ENCODE data around the gene SGK1. TPM values are rescaled to one million over a fixed set of nuclear protein-coding genes. Genes with fewer than 3 reads are reported as not detected.
A peak's percentile ranks its signal among the peaks of the same experiment; 100 is the strongest.

Gene SGK1
- 54.6 TPM for total RNA-seq

DNA sequence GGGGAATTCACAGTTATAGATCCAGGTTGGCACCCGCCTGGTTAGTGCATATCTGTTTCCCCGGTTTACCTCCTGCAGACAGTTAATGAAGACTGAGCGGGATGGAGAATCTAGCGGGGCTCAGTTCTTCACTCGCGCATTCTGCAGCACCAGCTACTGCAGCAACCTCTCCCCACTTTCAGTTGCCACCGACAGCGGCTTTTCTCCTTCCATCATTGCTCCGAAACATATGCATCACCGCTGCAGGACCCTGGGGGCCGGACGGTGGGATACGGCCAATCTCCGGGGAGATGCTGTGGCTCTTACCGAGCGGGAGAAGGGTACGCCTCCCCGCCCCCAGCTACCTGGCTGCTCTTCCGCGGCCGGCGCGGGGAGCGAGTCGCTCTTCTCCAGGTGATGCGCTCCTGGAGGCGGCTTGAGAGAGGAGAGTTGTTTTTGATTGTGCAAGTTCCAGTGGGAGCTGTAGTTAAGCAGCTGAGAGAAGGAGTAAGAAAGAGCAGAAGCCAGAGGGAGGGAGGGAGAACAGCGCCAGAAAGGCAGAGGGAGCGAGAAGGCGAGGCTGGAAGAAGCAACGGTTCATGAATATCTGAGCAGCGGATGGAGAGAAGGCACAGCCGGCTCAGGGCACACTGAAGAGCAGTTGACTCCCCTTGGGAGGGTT, at the start of gene SGK1:
Gene SGK1, minus strand, starts transcription at position 642 of the 661 bp plus-strand sequence. CDS start 652 bp downstream, outside the sequence.
- DNase-seq (ENCODE audit: low spot score in 2 of 2) (no peak), FAIRE-seq (no peak)

DNA sequence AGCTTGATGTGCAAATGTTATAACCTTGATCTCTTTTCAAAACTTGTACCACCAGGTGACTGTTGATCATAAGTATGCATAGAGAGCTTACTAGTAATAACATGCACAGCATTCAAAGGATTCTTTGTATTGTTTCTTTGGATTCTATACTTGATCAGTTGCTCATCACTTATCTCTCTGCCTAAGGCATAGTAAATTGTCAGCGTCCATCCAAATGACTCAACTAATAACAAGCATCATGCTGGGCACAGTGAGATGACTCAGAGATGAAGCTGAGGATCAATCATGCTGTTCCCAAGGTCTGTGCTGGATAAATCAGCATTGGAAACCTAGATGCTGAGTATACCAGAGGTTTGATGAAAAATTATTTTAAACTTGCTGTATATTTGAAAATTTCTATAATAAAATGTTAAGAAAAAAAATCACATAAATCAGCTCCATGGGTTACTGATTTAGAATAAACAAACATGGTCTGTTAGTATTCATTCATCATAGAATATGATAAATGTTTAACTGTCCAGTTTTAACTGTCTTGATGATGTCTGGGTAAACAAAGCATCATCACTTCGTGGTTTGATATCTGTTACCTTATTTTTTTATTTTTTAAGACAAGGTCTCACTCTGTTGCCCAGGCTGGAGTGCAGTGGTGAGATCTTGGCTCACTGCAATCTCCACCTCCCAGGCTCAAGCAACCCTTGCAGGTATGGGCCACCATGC, 45.6 kb upstream of the SGK1 start:
- FAIRE-seq (no peak), DNase-seq (ENCODE audit: low spot score in 2 of 2) (no peak)

DNA sequence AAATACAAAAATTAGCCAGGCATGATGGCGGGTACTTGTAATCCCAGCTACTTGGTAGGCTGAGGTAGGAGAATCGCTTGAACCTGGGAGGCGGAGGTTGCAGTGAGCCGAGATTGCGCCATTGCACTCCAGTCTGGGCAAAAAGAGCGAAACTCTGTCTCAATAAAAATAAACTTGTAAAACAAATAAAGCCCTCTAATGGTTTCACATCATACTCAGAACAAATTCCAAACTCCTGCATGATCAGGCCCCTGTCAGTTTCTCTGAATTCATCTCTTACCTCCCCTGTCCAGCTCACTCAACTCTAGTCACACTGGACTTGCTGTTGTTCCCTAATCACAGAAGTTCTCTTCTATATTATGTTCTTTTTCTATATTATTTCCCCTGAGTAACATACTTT, 43.1 kb upstream of the SGK1 start:
- DNase-seq (ENCODE audit: low spot score in 2 of 2) (no peak), FAIRE-seq (no peak)

DNA sequence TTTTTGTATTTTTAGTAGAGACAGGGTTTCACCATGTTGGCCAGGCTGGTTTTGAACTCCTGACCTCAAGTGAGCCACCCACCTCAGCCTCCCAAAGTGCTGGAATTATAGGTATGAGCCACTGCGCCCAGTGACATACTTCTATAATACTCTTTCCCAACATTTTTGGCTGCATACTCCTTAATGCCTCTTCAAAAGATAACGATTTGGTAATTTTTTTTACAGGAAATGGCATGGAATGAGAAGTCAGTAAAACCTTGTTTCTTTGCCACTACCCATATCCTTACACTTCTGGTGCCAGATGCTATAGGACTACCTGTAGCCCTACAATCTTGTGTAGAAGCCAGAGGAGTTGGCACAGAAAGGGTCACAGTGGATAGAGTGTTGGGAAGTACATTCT, 41.4 kb upstream of the SGK1 start:
- DNase-seq (ENCODE audit: low spot score in 2 of 2) = no peak
- no peak for FAIRE-seq

DNA sequence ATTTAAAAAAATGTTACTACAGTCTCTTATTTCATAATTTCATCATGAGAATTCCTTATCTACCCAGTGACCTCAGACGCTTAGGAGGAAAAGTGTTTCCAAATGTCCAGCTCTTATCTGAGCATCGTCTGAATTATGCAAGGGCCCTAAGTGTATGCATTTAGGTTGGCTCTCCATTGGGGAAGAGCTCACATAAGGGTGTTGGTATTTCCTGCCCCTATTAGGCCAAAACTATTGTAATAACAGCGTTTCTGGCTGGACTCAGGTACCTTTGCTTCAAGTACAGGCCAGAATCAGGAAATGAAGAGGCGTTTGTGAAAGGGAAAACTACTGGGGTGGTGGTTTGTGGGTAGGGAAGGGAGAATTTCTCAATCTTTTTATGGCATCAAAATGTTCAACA, 40.4 kb upstream of the SGK1 start:
- DNase-seq (ENCODE audit: low spot score in 2 of 2) = no peak
- no peak for FAIRE-seq

DNA sequence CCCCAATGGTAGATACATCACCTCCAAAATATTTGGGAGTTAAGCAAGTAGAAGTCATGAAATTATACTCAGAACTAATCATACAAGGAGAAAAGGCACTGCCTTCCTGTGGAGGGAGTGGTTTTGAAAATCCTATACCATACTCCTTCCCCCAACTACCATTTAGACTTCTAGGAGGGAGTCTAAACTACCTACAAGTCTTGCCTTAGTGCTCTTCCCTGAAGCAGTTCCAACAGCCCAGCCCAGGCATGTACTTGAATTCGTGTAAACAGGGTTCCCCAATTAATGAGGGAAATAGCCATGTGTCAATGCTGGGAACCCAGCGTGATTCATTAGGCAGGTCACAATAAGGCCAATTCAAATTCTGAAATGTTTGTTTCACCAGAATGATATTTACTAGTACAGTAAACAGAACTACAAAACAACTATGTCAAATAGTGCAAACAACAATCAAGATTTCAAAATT, 39.1 kb upstream of the SGK1 start:
- FAIRE-seq (no peak), DNase-seq (ENCODE audit: low spot score in 2 of 2) (no peak)

DNA sequence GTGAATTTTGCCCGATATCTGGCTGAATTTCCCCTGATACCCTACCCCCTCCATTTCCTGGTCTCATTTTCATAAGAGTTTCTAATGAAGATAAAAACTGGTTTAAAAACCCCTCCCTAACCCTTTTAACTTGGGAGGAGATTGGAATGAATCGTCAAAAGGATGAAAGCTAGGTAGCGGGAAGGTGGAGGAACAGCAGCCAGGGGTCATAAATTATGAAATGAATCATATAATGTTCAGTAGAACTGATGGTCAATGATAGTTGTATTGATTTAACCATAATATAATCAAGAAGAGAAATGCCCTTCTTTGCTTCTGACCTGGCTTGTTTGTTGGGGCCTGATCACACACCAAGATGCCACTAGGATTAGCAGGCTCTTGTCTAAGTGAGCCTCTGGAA, 38.5 kb upstream of the SGK1 start:
- FAIRE-seq (no peak), DNase-seq (ENCODE audit: low spot score in 2 of 2) (no peak)

DNA sequence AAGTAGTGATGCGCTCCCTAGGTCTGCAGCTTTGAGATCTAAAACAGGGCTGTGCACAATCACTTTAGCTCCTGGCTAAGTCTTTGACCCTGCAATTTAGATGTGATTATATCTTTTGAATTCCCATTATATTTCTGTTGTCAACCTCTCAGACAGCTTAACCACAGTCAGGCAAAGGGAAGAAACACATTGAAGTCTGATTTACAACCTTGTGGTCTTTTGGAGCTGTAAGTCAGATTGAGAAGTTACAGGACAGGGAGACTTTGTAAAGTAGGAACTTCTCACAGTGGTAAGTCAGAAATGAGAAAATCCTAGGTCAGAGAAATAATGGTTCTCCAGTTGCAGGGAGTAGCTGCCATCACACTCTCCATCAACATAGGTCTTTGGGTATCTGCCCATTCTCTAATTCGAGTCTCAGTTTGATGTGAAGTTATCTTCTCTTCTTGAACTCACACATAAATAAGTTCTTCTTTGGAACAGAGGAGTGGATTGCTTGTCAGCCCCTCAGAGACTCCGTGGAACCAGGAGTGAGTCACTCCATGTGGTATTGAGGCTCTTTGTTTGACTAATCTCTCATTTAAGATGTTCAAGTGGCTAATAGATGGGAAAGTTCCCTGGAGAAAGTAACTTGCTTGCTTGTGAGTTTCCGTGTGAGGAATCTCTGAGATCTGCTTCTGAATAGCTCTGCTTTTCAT, 35.0 kb upstream of the SGK1 start:
- DNase-seq (ENCODE audit: low spot score in 2 of 2) = no peak
- FAIRE-seq = no peak

DNA sequence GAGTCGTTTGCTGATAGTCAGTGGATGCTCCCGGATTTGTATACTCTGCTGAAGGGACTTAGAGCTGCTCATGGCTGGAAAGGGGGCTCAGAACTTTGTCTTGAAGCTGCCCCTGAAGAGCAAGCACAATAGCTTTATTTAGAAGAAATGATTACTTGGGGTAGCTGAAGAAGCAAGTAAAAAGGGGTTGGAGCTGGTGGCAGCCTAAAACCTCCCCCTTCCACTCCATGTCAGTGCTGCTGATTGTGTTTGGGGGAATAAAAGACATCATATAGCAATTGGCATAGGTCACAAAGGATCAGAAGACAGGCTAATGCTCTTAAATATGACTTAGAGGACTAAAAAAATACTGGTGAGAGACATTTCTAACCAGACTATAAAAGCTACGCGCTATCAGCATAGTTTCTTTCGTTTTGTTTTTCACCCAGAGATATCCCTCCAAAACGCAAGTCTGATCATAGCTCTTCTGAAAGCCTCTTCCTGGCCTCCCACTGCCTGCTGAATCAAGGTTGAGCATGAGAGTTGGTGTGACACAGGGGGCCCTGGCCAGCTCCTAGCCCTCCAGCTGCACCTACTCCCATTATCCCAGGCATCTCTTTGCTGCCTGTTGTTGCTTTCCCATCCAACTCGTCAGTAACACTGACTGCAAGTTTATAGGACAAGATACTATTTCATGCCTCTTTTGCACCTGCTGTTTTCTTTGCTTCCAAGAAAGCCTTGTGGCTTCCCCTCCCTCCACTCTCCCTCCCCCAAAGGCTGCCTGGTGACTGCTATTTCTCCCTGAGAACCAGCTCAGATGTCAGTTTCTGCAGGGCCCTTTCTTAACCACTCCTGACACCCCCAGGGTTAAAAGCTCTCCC, 33.9 kb upstream of the SGK1 start:
- DNase-seq (ENCODE audit: low spot score in 2 of 2) = no peak
- FAIRE-seq = no peak

DNA sequence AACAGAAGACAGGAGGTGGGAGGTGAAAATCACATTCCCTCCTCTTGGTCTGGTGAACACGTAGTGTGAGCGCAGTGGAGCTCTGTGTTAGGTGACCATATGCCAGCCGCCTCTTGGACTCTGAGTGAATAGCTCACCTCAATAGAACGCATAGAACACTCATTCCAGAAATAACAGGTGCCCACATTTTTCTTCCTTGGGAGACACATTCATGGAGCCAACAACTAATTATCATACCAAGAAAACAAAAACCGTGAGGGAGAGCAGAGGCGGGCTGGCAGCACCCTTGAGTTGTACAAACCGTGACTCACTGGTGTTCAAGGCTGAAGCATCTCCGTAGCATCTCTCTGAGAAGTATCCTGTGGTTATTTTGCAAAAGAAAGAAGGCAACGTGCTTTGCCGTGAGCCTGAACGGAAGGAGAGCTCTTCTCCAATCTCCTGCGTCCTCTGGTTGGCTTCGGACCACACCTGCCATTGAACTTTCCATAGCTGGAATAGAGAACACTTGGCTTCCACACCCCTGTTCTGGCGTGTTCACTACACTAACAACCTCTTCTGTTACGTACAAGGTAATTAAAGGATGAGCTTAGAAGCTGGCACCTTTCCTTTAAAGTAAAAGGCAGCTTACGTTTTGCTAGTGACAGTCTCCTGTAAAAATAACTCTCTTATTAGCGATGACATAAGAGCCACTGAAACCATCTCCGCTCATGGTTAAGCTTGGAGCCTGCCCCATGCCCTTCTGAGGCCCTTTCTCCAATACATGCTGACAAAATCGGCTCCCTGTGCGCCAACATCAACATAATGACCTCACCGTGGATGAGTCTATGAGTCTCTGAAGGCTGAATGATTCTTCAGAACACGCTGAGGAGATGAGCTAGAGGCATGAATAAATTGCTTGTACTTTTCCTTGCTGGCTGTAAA, 30.2 kb upstream of the SGK1 start:
- DNase-seq (ENCODE audit: low spot score in 2 of 2) (no peak), FAIRE-seq (no peak)

DNA sequence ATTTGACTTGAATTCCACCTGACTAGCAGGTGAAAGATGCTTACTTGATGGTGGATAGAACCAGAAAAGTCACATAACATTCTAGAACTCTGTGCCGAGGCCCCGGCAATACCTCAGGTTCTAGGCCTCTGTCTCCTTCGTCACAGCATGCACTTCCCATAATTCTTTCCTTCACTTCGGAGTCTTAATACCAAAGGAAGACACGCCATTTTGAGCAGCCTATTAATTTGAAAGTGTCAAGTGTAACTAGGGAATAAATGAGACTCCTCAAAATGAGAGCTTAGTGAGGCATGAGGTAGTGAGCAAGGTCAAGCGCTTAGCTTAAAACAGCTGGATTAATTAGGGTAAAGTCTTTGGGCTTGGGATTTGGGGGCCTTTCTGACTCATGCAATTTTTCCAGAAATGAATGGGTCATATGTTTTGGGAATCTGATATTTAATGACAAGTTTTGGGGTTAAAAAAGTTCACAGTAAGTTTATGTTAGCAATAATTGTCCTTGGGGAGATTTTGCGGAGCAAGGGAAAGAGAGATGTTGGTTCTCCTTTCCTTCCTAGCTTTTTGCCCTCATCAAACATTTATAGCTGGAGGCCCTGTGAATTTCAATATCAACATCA, 29.1 kb upstream of the SGK1 start:
- DNase-seq (ENCODE audit: low spot score in 2 of 2) (no peak), FAIRE-seq (no peak)

DNA sequence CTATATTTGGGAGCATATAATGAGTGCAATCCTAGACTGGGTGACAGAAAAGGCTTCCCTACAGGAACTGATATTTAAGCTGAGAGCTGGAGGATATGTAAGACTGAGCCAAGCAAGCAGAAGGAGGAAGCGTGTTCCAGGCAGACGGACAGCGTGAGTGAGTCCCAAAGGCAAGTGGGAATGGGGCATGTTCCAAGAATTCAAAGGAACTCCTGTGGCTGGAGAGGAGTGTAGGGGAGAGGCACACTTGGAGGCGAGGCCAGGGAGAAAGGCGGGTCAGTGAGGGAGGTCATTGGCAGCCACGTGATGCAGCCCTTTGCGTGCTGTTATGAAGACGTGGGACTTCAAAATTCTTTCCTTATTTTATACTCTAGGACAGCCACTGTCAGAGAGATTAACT, 27.9 kb upstream of the SGK1 start:
- FAIRE-seq (no peak), DNase-seq (ENCODE audit: low spot score in 2 of 2) (no peak)

DNA sequence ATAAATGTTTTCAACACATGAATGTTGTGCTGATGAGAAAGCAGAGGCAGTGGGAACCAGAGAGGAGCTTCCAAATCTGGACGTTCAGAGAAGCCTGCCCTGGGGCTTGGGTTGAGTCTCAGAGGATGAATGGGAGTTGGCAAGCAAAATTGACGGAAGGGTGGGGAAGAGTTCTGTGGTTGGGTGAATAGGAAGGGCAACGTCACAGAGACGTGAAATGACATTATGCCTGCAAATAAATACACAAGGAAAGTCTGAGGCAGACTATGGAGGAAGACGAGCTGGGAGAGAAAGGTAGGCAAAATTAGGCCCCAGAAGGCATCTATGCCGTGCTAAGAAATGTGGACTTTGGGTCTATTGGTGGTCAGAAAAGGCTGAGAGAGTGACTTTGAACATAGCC, 25.2 kb upstream of the SGK1 start:
- no peak for FAIRE-seq
- DNase-seq (ENCODE audit: low spot score in 2 of 2) = no peak

DNA sequence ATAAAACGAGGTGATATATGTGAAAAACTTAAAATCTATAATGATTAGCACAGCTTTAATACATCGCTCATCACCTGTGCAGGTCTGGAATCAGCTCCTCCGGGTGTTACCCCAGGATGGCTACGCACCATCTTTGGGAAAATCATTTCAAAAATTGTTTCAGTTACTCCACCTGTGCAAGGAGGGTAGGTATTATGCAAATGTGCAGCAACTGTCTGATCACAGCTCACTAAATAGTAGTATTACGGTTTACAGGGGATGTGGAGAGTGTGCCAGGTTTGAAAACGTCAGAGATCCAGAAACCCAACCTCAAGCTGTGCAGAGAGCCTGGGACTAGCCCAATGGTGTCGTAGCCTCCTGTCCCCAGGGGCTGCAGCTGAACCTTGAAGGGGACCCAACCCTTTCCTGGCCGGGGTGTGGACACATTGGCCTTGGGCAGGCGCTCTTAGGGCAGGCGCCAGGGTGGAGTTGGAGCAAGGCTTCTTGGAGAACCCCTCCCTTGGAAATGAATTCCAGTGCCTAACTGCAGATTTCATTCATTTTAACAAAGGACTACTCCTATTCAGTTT, 24.2 kb upstream of the SGK1 start:
- FAIRE-seq (no peak), DNase-seq (ENCODE audit: low spot score in 2 of 2) (no peak)

DNA sequence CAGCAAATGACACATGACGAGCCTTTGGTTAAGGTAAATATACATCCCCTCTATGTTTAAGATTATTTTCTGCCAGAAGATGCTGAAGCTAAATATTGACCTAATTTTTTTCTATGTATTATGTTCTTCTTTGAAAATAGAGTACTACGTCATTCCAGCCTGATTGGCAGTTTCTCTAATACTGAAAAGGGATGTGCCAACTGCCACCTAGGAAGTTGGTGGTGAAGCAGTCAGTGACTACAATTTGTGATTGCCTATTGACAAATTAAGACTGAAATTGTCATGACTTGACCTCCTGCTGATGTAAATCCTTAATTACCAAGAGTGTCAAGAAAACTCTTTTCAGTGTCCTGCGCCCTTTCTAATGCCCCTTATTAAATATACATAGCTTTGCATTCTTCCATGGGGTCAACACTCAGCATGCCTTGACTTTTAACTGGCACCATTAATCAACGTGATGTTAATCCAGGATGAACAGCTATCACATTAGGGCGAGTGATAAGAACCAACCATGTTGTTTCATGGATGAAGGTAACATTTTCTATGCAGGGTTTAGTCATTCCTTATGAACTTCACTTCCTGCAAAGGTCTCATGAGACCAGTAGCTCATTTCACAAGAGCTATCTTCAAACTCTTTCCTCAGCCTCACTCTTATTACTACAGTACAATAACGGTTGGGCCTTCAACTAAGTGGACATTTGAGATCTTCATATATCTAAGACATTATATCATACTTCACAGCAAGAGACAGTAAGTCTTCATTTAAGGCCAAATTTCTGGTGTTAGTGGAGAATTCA, 22.5 kb upstream of the SGK1 start:
- FAIRE-seq = no peak

DNA sequence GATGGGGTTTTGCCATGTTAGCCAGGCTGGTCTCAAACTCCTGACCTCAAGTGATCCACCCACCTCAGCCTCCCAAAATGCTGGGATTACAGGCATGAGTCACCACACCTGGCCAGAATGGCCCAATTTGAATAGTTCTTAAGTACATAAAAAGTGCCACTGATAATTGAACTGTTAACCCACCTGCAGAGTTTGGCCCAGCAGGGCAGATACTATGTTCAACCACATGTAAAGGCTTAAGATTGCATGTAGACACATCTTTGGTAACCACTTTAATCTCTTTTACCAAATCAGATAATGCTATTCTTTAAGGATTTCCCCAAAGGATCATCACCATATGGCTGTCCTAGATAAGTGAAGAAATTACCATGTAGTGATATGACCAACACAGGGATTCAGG, 21.3 kb upstream of the SGK1 start:
- no peak for FAIRE-seq
- no peak for DNase-seq (ENCODE audit: low spot score in 2 of 2)

More for the DNA sequence above, 22.5 kb upstream of the SGK1 start:
- no peak for DNase-seq (ENCODE audit: low spot score in 2 of 2)

DNA sequence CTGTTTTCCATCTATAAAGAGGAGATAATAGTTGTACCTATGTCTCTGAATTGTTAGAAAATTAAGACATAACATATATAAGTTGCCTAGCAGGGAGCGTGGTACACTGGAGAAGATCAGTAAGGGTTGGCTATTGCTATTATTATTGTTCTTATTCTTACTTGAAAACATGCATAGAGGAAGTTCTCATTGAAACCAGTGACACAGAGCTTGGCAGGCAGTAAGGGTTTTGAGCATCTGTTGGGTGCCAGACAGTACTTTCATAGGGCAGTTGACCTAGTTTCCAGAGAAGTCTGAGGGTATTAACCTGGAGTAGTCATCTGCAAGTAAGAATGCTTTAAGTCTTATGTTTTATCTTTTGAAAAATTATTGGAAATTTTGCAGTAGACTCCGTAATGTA, 13.3 kb upstream of the SGK1 start:
- DNase-seq (ENCODE audit: low spot score in 2 of 2) (no peak), FAIRE-seq (no peak)

DNA sequence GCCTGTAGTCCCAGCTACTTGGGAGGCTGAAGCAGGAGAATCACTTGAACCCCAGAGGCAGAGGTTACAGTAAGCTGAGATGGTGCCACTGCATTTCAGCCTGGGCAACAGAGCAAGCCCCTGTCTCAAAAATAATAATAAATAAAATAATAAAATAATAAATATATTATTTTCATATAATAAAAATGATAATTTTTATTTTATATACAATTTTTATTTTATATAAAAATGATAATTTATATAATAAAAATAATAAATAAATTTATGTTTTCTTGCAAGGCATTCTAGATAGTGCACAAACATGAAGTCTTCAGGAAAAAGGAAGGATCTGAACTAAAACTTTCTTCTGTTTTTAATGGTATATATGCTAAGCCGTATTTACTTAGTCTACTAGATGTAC, 12.6 kb upstream of the SGK1 start:
- FAIRE-seq = peak; percentile 83
- DNase-seq (ENCODE audit: low spot score in 2 of 2) = no peak

Measured in frontal cortex (tissue), 4 donors.